HepG2 (cell line): ENCODE measurements around the gene FBXL7. TPM values are rescaled to one million over a fixed set of nuclear protein-coding genes. Genes with fewer than 3 reads are reported as not detected.

Experiments
- ATAC-seq: fragments of 200-7000 bp; cut with Tn5 transposase; 3 replicates; pipeline ENCODE4 v1.9.1; 2020; ENCODE audit warnings: mild to moderate bottlenecking, moderate library complexity
- BruUV-seq: library from RNA; stranded (reverse); fragments of 400-500 nt; replicated peaks from 2 replicates; lab custom pipeline; 2021; lab: Mats Ljungman, UMichigan
- CTCF ChIA-PET: fragments of 300-600 bp; formaldehyde crosslinking; extraction: SDS; loops from one replicate; lab custom pipeline; 2021; ENCODE audit warnings: low total read pairs, inconsistent platforms, low intra/inter-chr PET ratio; lab: Yijun Ruan, JAX
- POLR2A ChIA-PET: fragments of 350-600 bp; sonication (Branson Sonifier 250); formaldehyde crosslinking; loops from one replicate; lab custom pipeline; 2020; ENCODE audit warnings: antibody characterized with exemption, inconsistent platforms; lab: Yijun Ruan, JAX
- DNase-seq: peaks from one replicate; pipeline ENCODE4 v3.0.0-alpha.2; 2015; ENCODE audit warnings: low spot score
- FAIRE-seq: peaks from 3 replicates; lab custom pipeline; 2011; peaks lifted over from hg19 to GRCh38; lab: Jason Lieb, UNC
- H2AFZ ChIP-seq: one replicate; pipeline ENCODE4 v1.6.1; 2011; ENCODE audit warnings: low read length, inconsistent platforms
- H3K27ac ChIP-seq: fragments of 300-600 bp; 3 replicates; pipeline ENCODE4 v1.8.0; 2011; ENCODE audit warnings: mixed run types, mild to moderate bottlenecking, mixed read lengths, low read length, inconsistent platforms; ENCODE audit not compliant: insufficient read depth; ENCODE audit errors: extremely low read length
- H3K27me3 ChIP-seq, 2 experiments: fragments of 200-600 bp in 1 of 2; 2 replicates in 1 of 2; 3 replicates in 1 of 2; pipeline versions ENCODE4 v1.6.0 to v1.8.0; 2011; ENCODE audit warnings: low read length in 2 of 2, mild to moderate bottlenecking in 2 of 2, moderate library complexity in 2 of 2, inconsistent platforms in 1 of 2; ENCODE audit not compliant: insufficient read depth in 2 of 2, control insufficient read depth in 1 of 2
- H3K36me3 ChIP-seq, 2 experiments: fragments of 200-600 bp in 1 of 2; replicated peaks in 1 of 2; 2 replicates in 1 of 2; 3 replicates in 1 of 2; pipeline versions ENCODE4 v1.5.1 to v1.8.0; 2011; ENCODE audit warnings: low read length in 2 of 2, inconsistent platforms in 1 of 2; ENCODE audit not compliant: insufficient read depth in 2 of 2, control insufficient read depth in 1 of 2
- H3K4me1 ChIP-seq: 2 replicates; pipeline ENCODE4 v1.5.1; 2012; ENCODE audit warnings: low read length, inconsistent platforms; ENCODE audit not compliant: insufficient read depth
- H3K4me2 ChIP-seq: 2 replicates; pipeline ENCODE4 v1.6.0; 2011; ENCODE audit warnings: low read depth, low read length, inconsistent platforms
- H3K4me3 ChIP-seq, 3 experiments: fragments of 200-600 bp in 1 of 3; sonication (generic), shearing (Covaris generic) in 1 of 3; replicated peaks in 1 of 3; 2 replicates each; pipeline ENCODE4 v1.5.1; 2011 to 2016; ENCODE audit warnings: low read length in 3 of 3, inconsistent platforms in 2 of 3, low read depth in 2 of 3, mild to moderate bottlenecking in 2 of 3, control low read depth in 1 of 3, mixed read lengths in 1 of 3; ENCODE audit not compliant: insufficient read depth in 1 of 3
- H3K79me2 ChIP-seq: one replicate; pipeline ENCODE4 v1.6.1; 2011; ENCODE audit warnings: low read length, inconsistent platforms; ENCODE audit not compliant: insufficient read depth
- H3K9ac ChIP-seq: 2 replicates; pipeline ENCODE4 v1.6.0; 2011; ENCODE audit warnings: mild to moderate bottlenecking, low read depth, low read length, inconsistent platforms; ENCODE audit not compliant: insufficient read depth
- H3K9me3 ChIP-seq: 2 replicates; pipeline ENCODE4 v1.5.1; 2012; ENCODE audit warnings: mild to moderate bottlenecking, low read length
- H4K20me1 ChIP-seq: 2 replicates; pipeline ENCODE4 v1.6.0; 2011; ENCODE audit warnings: inconsistent platforms, mild to moderate bottlenecking, low read length, moderate library complexity; ENCODE audit not compliant: insufficient read depth
- ATF7 ChIP-seq, 2 experiments: fragments of 450-650 bp in 1 of 2; sonication (generic) in 1 of 2; formaldehyde crosslinking in 1 of 2; IDR thresholded peaks; 2 replicates each; pipeline versions ENCODE4 v1.4.0 to v1.6.1; 2016 to 2020; ENCODE audit warnings: antibody characterized with exemption in 1 of 2, mild to moderate bottlenecking in 1 of 2, missing genetic modification reagents in 1 of 2
- DNMT1 ChIP-seq: sonication (generic); formaldehyde crosslinking; IDR thresholded peaks from 2 replicates; pipeline ENCODE4 v1.5.1; 2020; ENCODE audit warnings: mild to moderate bottlenecking, missing genetic modification reagents
- MEF2D ChIP-seq: sonication (generic); formaldehyde crosslinking; IDR thresholded peaks from 2 replicates; pipeline ENCODE4 v1.5.1; 2020; ENCODE audit warnings: mild to moderate bottlenecking, missing genetic modification reagents
- NFATC3 ChIP-seq: sonication (generic); formaldehyde crosslinking; IDR thresholded peaks from 2 replicates; pipeline ENCODE4 v1.5.1; 2020; ENCODE audit warnings: mild to moderate bottlenecking, missing genetic modification reagents
- NR2C2 ChIP-seq: sonication (generic); formaldehyde crosslinking; IDR thresholded peaks from 2 replicates; pipeline ENCODE4 v1.4.0; 2020; ENCODE audit warnings: missing genetic modification reagents, mild to moderate bottlenecking, moderate library complexity, borderline replicate concordance
- RBFOX2 ChIP-seq: fragments of 200-400 bp; formaldehyde crosslinking; IDR thresholded peaks from 2 replicates; pipeline ENCODE4 v1.6.1; 2017; ENCODE audit warnings: low read depth, mild to moderate bottlenecking, low read length
- SP4 ChIP-seq: sonication (generic); formaldehyde crosslinking; IDR thresholded peaks from 2 replicates; pipeline ENCODE4 v1.8.1; 2023; ENCODE audit warnings: mild to moderate bottlenecking, missing genetic modification reagents
- ZBED4 ChIP-seq: sonication (generic); formaldehyde crosslinking; IDR thresholded peaks from 2 replicates; pipeline ENCODE4 v1.4.0; 2020; ENCODE audit warnings: missing genetic modification reagents, borderline replicate concordance
- WGBS: methylation state at CpG from one replicate; pipeline ENCODE4 v1.1.6; 2017; ENCODE audit warnings: low lambda C conversion rate; 5-methylcytosine and 5-hydroxymethylcytosine counted together
- in situ Hi-C: cut with HindIII; loops from 2 replicates; pipeline ENCODE4 v1.10.0; 2017; ENCODE audit warnings: low pct_unique_long_range_greater_than_20kb; ENCODE audit not compliant: extremely low pct_ligation_motif_present
- intact Hi-C: fragments of 100-400 bp; cut with micrococcal nuclease; formaldehyde crosslinking; loops from one replicate; pipeline ENCODE4 v1.10.0; 2022; ENCODE audit not compliant: unreplicated experiment
- polyA plus RNA-seq, 8 experiments: library from polyadenylated mRNA; depleted of rRNA in 3 of 8; stranded (reverse) in 7 of 8; unstranded in 1 of 8; fragments of >200 nt; fragmentation: Illumina TruSeq in 4 of 8; extraction: Trizol in 4 of 8; gene quantifications; 2 replicates each; pipeline versions ENCODE4 v1.2.1 to v1.2.3, GENCODE V29; 2011 to 2016; ENCODE audit warnings: low read depth in 4 of 8, missing spikeins in 1 of 8, mixed read lengths in 1 of 8; ENCODE audit not compliant: insufficient read depth in 1 of 8
- total RNA-seq, 5 experiments: library from RNA; depleted of rRNA; stranded (reverse); fragments of >200 nt; fragmentation: Illumina TruSeq; extraction: Trizol; gene quantifications; 2 replicates each; pipeline ENCODE4 v1.2.3, GENCODE V29; 2016; ENCODE audit warnings: low read depth in 1 of 5
- TF ChIP-seq, protein P1 (sequence below): IDR thresholded peaks from 2 replicates; pipeline ENCODE4 v1.6.1; 2016; ENCODE audit warnings: missing genetic modification reagents, missing compliant biosample characterization

Gene FBXL7
- total and polyA plus RNA-seq, 2 of the 13 experiments (the other 11 are each of a cell fraction or from before 2014, with no cell fraction given) = 0.07 TPM; not detected in 1

- H3K4me3 ChIP-seq = no peak overlapping the region
- no peaks in the 10 kb centered on the region for H3K36me3 ChIP-seq
- H3K9me3 ChIP-seq = 0 out of 2 replicates have a peak, but pooled peaks cover 2% of the 10 kb centered on the region
- FAIRE-seq (no peak), DNase-seq (no peak), ATAC-seq (no peak)
- CTCF ChIA-PET = no interaction called here
- H3K9ac ChIP-seq = no peak overlapping the region
- in situ Hi-C loops (no loop called here), intact Hi-C loops (no loop called here)
- no peaks in the 10 kb centered on the region for H4K20me1 ChIP-seq
- BruUV-seq = no TSS peak
- no peak overlapping the region for H3K4me2 ChIP-seq
- TF ChIP-seq ATF7 (IDR thresholded peaks at IDR 0.05) = peak; percentile 62
- no peak for TF ChIP-seq ATF7 (CRISPR knock-in tag; IDR thresholded peaks at IDR 0.05)
- no peak for TF ChIP-seq DNMT1 (CRISPR knock-in tag)
- H3K27ac ChIP-seq = no peak overlapping the region
- H3K27me3 ChIP-seq = no peaks in the 10 kb centered on the region
- no peaks in the 10 kb centered on the region for H3K79me2 ChIP-seq
- no peaks in the 10 kb centered on the region for H3K4me1 ChIP-seq
- POLR2A ChIA-PET = no interaction called here
- no peak overlapping the region for H2AFZ ChIP-seq
Measured at GRCh38 chr5:15720515-15720914, 220.5 kb downstream of the FBXL7 start.

DNA sequence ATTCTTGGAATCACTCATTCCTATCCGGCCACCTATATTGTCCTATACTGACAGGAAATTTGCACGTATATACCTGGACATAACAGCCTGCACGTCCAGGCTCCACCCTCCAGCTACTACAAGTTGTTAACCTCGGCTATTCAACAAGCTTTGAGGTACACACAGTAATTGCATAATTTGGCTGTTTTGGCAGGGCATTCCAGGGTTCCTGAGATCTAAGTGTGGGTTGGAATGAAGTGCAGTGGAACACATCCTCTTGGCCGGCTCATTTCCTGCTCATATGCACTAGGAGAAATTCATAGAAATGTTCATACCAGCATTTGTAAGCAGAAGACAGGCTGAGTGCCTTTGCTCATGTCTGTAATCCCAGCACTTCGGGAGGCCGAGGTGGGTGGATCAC is 222.3 kb downstream of the FBXL7 start:
- no peak overlapping the region for H3K4me2 ChIP-seq
- H3K9ac ChIP-seq = no peak overlapping the region
- H3K4me3 ChIP-seq = no peak overlapping the region
- 20% methylated on average over 7 of the region's 7 CpGs for WGBS
- DNase-seq = no peak
- BruUV-seq = no TSS peak
- no peak for FAIRE-seq
- H3K27ac ChIP-seq = no peak overlapping the region
- CTCF ChIA-PET = no interaction called here
- no peaks in the 10 kb centered on the region for H3K79me2 ChIP-seq
- TF ChIP-seq NR2C2 (CRISPR knock-in tag) (no peak), NFATC3 (no peak), ZBED4 (CRISPR knock-in tag) (no peak), SP4 (no peak), RBFOX2 (no peak), MEF2D (CRISPR knock-in tag) (no peak)
- TF ChIP-seq, protein P1, sequence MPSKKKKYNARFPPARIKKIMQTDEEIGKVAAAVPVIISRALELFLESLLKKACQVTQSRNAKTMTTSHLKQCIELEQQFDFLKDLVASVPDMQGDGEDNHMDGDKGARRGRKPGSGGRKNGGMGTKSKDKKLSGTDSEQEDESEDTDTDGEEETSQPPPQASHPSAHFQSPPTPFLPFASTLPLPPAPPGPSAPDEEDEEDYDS (CRISPR knock-in tag) = no peak
- TF ChIP-seq, all 625 proteins: peak for 0
- Histone ChIP-seq H3K4me1 (no peaks in the 10 kb centered on the region), H3K36me3 (no peaks in the 10 kb centered on the region), H2AFZ (no peak overlapping the region), H4K20me1 (no peaks in the 10 kb centered on the region), H3K9me3 (peaks cover 7% of the 10 kb centered on the region), H3K27me3 (no peaks in the 10 kb centered on the region; a peak in 1 of 5 replicates)
- in situ Hi-C loops = no loop called here
- intact Hi-C loops = no loop called here
- POLR2A ChIA-PET = no interaction called here
- ATAC-seq = no peak
